Testis (tissue), 3 donors: ENCODE results near the gene AQP3. TPM values are rescaled to one million over a fixed set of nuclear protein-coding genes. Genes with fewer than 3 reads are reported as not detected.

Experiments used
- DNase-seq: peaks from one replicate; pipeline ENCODE4 v3.0.0-alpha.2; 2019
- H3K27ac ChIP-seq, 2 donors: fragments of 200-600 bp; sonication (generic); one replicate each; pipeline ENCODE4 v1.5.1; 2019
- H3K27me3 ChIP-seq: fragments of 200-600 bp; sonication (generic); one replicate; pipeline ENCODE4 v1.5.1; 2019
- H3K36me3 ChIP-seq: fragments of 200-600 bp; sonication (generic); one replicate; pipeline ENCODE4 v1.5.1; 2017; ENCODE audit warnings: low read depth; ENCODE audit errors: missing control alignments
- H3K4me1 ChIP-seq: fragments of 200-600 bp; sonication (generic); one replicate; pipeline ENCODE4 v1.5.1; 2019
- H3K4me3 ChIP-seq, 2 donors: fragments of 200-600 bp; sonication (generic); one replicate each; pipeline ENCODE4 v1.5.1; 2017 to 2019
- H3K9me3 ChIP-seq: fragments of 200-600 bp; sonication (generic); one replicate; pipeline ENCODE4 v1.5.1; 2017
- CTCF ChIP-seq, 3 experiments: fragments of 450-650 bp in 2 of 3; fragments of 200-600 bp in 1 of 3; sonication (generic) in 1 of 3; IDR thresholded peaks; one replicate each; pipeline ENCODE4 v1.5.1; 2016 to 2019; ENCODE audit warnings: antibody characterized with exemption in 3 of 3, mild to moderate bottlenecking in 2 of 3, moderate library complexity in 1 of 3
- POLR2A ChIP-seq: fragments of 450-650 bp; IDR thresholded peaks from one replicate; pipeline ENCODE4 v1.6.1; 2017; ENCODE audit warnings: antibody characterized with exemption, mild to moderate bottlenecking, moderate library complexity
- WGBS, 2 donors: methylation state at CpG; one replicate each; pipeline ENCODE4 v1.1.5; 2018; 5-methylcytosine and 5-hydroxymethylcytosine counted together
- intact Hi-C: fragments of 100-400 bp; cut with DNase I; formaldehyde crosslinking; loops from one replicate; pipeline ENCODE4 v1.15.1; 2023; ENCODE audit warnings: low total_unique reads
- polyA plus RNA-seq: library from polyadenylated mRNA; stranded (reverse); fragments of 350-450 nt; fragmentation: Illumina TruSeq; extraction: RNeasy Lipid Tissue Mini Kit (QIAGEN cat#74804); gene quantifications from one replicate; pipeline ENCODE4 v1.2.3, GENCODE V29; 2014; ENCODE audit warnings: low read depth, low replicate concordance; ENCODE audit not compliant: insufficient read depth
- total RNA-seq, 2 donors: library from RNA; depleted of rRNA; stranded (reverse); fragments of >200 nt; gene quantifications; one replicate each; pipeline ENCODE4 v1.2.3, GENCODE V29; 2016

AQP3 gene
- total and polyA plus RNA-seq, 3 donors from 2014 or later, result 4.6 to 9.0 (median 6.3) TPM

- no peak overlapping the region for H3K4me3 ChIP-seq
- H3K27me3 ChIP-seq, result no peaks in the 10 kb centered on the region
- intact Hi-C loops, result no loop called here
- no peak for TF ChIP-seq CTCF (IDR thresholded peaks at IDR 0.05)
- TF ChIP-seq POLR2A, result no peak
- no peak for DNase-seq
- no peak overlapping the region for H3K27ac ChIP-seq
- no peaks in the 10 kb centered on the region for H3K9me3 ChIP-seq
- WGBS, 2 donors, result 76 to 79% methylated on average over 8 of the region's 8 CpGs
- H3K36me3 ChIP-seq, result no peaks in the 10 kb centered on the region
- peaks cover 5% of the 10 kb centered on the region for H3K4me1 ChIP-seq
Observed at GRCh38 chr9:33435821-33436277, 11.5 kb downstream of the AQP3 start.

- Histone ChIP-seq H3K4me3 (no peak overlapping the region), H3K9me3 (no peaks in the 10 kb centered on the region), H3K4me1 (peaks cover 5% of the 10 kb centered on the region), H3K27ac (no peak overlapping the region), H3K27me3 (no peaks in the 10 kb centered on the region), H3K36me3 (no peaks in the 10 kb centered on the region)
- no peak for TF ChIP-seq POLR2A
- TF ChIP-seq CTCF (IDR thresholded peaks at IDR 0.05), result no peak
- DNase-seq, result no peak
- 59 to 75% methylated on average over 7 to 16 of the region's 16 CpGs for WGBS, 2 donors
- intact Hi-C loops, result no loop called here
Observed at GRCh38 chr9:33434317-33435105, 12.9 kb downstream of the AQP3 start.

- Histone ChIP-seq H3K9me3 (no peaks in the 10 kb centered on the region), H3K4me1 (peaks cover 5% of the 10 kb centered on the region), H3K27ac (no peak overlapping the region), H3K36me3 (no peaks in the 10 kb centered on the region), H3K4me3 (no peak overlapping the region), H3K27me3 (no peaks in the 10 kb centered on the region)
- TF ChIP-seq POLR2A, result no peak
- TF ChIP-seq CTCF (IDR thresholded peaks at IDR 0.05), result no peak
- intact Hi-C loops, result no loop called here
- DNase-seq, result no peak
- WGBS, 2 donors, result 93 to 96% methylated on average over 8 of the region's 8 CpGs
Observed at GRCh38 chr9:33433871-33434270, 13.5 kb downstream of the AQP3 start.

GRCh38 chr9:33431420-33431819 is 16.0 kb downstream of the AQP3 start:
- Histone ChIP-seq H3K4me1 (peaks cover 5% of the 10 kb centered on the region), H3K36me3 (no peaks in the 10 kb centered on the region), H3K4me3 (no peak overlapping the region), H3K9me3 (no peaks in the 10 kb centered on the region), H3K27me3 (no peaks in the 10 kb centered on the region), H3K27ac (no peak overlapping the region)
- DNase-seq, result no peak
- TF ChIP-seq POLR2A (no peak), CTCF (IDR thresholded peaks at IDR 0.05) (no peak)
- 86 to 95% methylated on average over 2 of the region's 2 CpGs for WGBS, 2 donors
- intact Hi-C loops, result no loop called here

- TF ChIP-seq CTCF (IDR thresholded peaks at IDR 0.05) (no peak), POLR2A (no peak)
- intact Hi-C loops, result no loop called here
Observed at GRCh38 chr9:33430942-33431341, 16.5 kb downstream of the AQP3 start.

More at GRCh38 chr9:33430942-33431341, 16.5 kb downstream of the AQP3 start:
- Histone ChIP-seq H3K27ac (no peak overlapping the region), H3K27me3 (no peaks in the 10 kb centered on the region), H3K36me3 (no peaks in the 10 kb centered on the region), H3K9me3 (no peaks in the 10 kb centered on the region), H3K4me1 (peaks cover 5% of the 10 kb centered on the region), H3K4me3 (no peak overlapping the region)
- 50% methylated on average over 1 of the region's 1 CpG; no CpG with 5 or more reads in 1 of the 2 donors for WGBS, 2 donors
- no peak for DNase-seq
